Adrenal gland (tissue), 5 donors: ENCODE measurements around the gene SMURF2.

Experiments
- CTCF ChIP-seq, 6 experiments: fragments of 450-650 bp in 4 of 6; fragments of 200-600 bp in 2 of 6; sonication (generic) in 1 of 6; IDR thresholded peaks; 1 replicate in 5 of 6; 2 replicates in 1 of 6; pipeline versions ENCODE4 v1.5.1 to v1.8.0; 2016 to 2021; ENCODE audit warnings: antibody characterized with exemption in 6 of 6, mild to moderate bottlenecking in 2 of 6, moderate library complexity in 1 of 6
- POLR2A ChIP-seq, 2 donors: fragments of 450-650 bp; IDR thresholded peaks; one replicate each; pipeline ENCODE4 v1.6.1; 2017; ENCODE audit warnings: antibody characterized with exemption in 2 of 2, mild to moderate bottlenecking in 2 of 2, moderate library complexity in 1 of 2
- donor health status: DM: no; HTN: no; CAD: no.

GRCh38 chr17:64598672-64599071 lies 63.4 kb downstream of the SMURF2 start:
- no peak for TF ChIP-seq CTCF (IDR thresholded peaks at IDR 0.05)
- no peak for TF ChIP-seq POLR2A (IDR thresholded peaks at IDR 0.05)
